Stimulated activated CD4-positive, alpha-beta T cell treated with anti-CD3 and anti-CD28 coated beads, Interleukin-4, amount 100 ng/mL, for 1 hour (primary cell): Measurements from ENCODE around the gene IL1B.
"Not testable (repeated sequence)": the region's sequence is repeated elsewhere in the genome, so short reads cannot be mapped to it uniquely, and the experiment has no call there.

ENCODE experiments used
- DNase-seq: peaks from one replicate; pipeline ENCODE4 v3.0.0-alpha.2; 2020

The IL1B gene

GRCh38 chr2:112849956-112850355 lies 13.4 kb upstream of the IL1B start:
- DNase-seq = no peak

DNA sequence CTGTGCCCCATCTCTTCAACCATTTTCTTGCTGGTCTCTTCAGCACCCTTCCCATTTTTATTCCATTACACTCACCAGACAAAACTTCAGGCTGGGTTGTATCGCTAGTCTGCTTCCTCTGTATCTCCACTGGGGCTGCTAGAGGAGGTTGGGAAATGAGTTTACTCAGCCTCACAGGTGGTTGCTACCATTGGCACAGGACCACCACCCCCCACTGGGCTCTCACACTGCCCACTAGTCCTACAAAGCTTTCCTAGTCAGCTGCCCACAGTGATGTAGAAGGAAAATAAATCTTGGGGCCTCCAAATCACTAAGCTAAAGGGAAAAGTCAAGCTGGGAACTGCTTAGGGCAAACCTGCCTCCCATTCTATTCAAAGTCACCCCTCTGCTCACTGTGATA lies 12.3 kb upstream of the IL1B start:
- DNase-seq = no peak

- no peak for DNase-seq
These were observed 9.5 kb upstream of the IL1B start for GRCh38 chr2:112846031-112846430.

GRCh38 chr2:112843836-112844235 lies 7.3 kb upstream of the IL1B start:
- no peak for DNase-seq

DNA sequence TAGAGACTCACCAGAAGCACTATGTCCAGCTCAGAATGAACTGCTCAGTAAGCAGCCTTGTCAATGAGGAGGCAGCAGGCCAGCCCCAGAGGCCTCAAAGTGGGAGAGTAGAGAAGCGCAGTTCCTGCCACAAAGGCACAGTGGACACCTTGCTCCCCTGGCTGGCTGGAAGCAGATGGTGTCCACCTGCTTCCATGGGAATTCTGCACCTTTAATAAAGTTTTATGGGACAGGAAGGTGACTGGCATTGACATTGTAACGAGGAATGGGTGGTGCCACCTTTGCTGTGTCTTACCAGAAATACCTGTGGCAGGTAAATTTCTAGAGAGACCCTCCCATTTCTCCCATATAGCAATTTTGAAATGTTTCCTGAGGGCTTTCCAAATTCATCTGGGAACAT lies 6.7 kb upstream of the IL1B start:
- DNase-seq = no peak

DNA sequence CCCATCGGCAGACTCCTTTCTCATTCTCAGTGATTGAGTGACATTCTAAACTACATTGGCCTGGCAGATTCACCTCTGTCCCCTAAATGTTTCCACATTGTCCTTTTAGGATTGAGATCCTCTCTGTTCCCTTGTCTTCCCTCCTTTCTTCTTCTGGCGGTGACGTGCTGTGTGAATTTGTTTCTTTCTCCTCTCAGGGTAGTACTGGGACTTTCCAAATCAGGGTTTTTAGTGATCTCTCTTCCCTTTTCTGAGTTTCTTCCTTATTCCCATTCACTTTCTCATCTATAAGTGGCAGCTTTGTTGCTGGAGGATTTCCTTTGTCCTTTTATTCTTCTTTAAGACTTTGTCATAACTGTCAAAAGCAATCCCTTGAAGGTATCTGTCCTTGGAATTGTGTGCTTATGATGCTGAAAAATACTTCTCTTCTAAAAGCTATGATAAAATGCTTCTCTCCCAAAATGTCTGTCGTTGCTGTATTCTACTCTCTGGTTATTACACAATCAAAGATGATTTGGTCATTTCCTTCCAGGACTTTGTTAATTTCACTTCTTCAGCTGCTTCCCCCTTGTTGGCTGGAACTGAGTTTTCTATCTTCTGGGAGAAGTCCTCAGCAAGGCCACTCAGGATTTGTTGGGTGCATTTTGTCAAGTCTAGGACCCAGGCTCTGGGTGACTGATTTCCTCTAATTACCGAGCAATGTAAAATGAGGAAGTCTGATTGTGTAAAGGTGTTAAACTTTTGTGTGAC lies 4.9 kb upstream of the IL1B start:
- no peak for DNase-seq

DNA sequence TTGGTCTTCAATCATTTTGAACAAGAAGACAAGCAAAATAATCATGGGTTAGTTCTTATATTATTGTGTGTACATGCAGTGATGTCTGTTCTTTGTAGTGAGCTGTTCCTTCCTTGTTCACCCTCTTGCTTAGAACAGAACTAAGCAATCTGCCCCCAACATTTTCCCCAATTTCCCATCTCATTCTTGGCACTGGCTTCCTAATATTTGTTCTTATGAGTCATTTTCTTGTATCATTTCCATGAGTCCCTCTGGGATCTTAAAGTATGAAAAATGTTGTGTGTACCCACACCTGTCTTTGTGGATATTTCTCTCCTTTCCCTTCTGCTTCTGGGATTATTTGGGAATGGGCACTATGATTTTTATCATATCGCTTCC lies 3.5 kb upstream of the IL1B start:
- no peak for DNase-seq

DNA sequence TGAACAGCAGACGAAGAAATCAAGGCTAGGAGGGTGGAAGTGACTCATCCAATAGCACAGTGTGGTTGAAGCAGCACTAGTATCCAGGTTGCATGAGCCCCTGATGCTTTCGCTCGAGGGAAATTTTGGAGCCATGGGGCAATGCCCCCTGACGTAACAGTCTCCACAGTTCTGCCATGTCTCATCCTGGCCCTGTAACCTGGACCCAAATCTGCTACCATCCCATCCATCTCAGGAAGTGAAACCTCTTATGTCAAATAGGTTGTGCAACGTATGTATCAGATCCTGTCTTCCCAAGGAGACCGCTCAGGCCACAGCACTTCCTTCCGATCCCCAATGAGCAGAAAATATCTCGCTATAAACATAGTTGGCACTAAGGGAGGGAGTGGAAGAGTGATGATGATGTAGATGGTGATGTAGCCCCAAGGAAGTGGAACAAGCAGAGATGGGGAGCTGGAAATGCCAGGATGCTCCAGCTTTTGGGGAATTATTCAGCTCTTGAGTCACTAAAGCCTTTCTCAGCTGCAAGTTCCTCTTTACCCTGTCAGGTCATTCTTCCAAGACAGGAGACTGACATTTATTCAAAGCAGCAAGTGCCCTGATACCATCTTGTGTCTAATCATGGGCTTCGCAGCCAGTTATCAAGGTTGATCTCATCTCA lies 3.0 kb upstream of the IL1B start:
- no peak for DNase-seq

GRCh38 chr2:112836163-112836560 lies 417 bp downstream of the IL1B start:
- DNase-seq = no peak

GRCh38 chr2:112835536-112836162 lies 930 bp downstream of the IL1B start:
- no peak for DNase-seq

- no peak for DNase-seq
These were observed 1.5 kb downstream of the IL1B start for GRCh38 chr2:112835061-112835501.

DNA sequence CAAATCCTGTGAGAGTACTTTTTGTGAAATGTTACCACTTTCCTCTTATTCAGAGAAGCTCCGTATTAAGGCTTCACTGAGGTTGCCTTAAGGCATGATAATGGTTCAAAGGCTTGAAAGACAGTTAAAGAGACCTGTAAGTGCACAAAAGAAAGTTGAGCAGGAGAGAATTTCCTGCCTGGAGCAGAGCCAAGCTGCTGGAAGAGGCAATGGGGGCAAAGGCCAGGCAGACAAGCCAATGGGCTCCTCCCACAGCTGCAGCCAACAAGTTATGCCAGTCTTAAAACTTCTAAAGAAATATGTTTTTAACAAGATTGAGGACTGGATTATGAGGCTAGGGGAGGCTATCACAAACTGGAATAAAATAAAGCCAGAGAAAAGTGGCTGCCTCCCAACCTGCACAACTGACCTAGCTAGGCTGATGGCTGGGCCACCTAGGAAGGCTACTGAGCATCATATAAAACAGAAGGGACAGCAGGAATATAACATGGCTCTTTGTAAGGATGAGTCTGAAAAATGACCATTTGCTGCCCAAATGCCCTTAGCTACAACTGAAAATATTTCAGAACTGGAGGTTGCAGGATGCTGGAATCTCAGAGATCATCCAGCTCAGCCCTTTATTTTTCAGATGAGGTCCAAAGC lies 2.1 kb downstream of the IL1B start:
- DNase-seq = no peak

DNA sequence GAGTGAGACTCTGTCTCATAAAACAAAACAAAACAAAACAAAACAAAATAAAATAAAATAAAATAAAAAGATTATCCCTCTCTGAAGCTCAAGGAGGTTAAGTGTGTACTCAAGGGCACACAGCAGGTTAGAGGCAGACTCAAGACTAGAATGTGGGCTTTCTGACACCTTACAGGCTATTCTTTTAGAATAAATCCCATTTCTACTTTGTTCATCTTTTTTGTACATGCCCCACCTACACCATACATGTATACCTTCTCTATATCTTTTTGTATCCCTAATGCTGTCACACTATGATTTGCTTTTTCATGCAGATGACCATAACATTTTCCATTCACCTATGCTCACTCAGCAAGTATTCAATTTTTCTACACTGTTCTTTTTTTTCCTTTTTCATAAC lies 2.6 kb downstream of the IL1B start:
- no peak for DNase-seq

GRCh38 chr2:112833639-112833931 lies 3.0 kb downstream of the IL1B start:
- not testable (repeated sequence) for DNase-seq

GRCh38 chr2:112832841-112833638 lies 3.5 kb downstream of the IL1B start:
- no peak for DNase-seq

- DNase-seq = no peak
These were observed 4.4 kb downstream of the IL1B start for GRCh38 chr2:112831946-112832840.

GRCh38 chr2:112831513-112831845 lies 5.1 kb downstream of the IL1B start:
- no peak for DNase-seq

- DNase-seq = no peak
These were observed 5.7 kb downstream of the IL1B start for GRCh38 chr2:112830682-112831512.

DNA sequence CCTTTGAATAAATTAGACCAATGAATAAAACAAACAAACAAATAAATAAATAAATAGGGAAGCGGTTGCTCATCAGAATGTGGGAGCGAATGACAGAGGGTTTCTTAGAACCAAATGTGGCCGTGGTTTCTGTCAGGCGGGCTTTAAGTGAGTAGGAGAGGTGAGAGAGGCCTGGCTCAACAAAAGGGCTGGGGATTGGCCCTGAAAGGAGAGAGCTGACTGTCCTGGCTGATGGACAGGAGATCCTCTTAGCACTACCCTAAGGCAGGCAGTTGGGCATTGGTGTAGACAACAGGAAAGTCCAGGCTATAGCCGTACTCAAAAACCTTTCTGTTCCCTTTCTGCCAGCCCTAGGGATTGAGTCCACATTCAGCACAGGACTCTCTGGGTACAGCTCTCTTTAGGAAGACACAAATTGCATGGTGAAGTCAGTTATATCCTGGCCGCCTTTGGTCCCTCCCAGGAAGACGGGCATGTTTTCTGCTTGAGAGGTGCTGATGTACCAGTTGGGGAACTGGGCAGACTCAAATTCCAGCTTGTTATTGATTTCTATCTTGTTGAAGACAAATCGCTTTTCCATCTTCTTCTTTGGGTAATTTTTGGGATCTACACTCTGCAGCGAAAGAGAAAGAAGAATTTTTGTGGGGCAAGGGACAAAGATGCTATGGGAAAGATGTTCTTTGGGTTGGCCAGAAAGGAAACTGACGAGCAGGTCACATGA lies 6.5 kb downstream of the IL1B start:
- DNase-seq = no peak
